ENCODE data around the gene COL4A3. TPM values are rescaled to one million over a fixed set of nuclear protein-coding genes. Genes with fewer than 3 reads are reported as not detected.

Gene COL4A3
- total and polyA plus RNA-seq, 9 donors = under 0.01 to 0.18 (median 0.08) TPM; not detected in 5

DNA sequence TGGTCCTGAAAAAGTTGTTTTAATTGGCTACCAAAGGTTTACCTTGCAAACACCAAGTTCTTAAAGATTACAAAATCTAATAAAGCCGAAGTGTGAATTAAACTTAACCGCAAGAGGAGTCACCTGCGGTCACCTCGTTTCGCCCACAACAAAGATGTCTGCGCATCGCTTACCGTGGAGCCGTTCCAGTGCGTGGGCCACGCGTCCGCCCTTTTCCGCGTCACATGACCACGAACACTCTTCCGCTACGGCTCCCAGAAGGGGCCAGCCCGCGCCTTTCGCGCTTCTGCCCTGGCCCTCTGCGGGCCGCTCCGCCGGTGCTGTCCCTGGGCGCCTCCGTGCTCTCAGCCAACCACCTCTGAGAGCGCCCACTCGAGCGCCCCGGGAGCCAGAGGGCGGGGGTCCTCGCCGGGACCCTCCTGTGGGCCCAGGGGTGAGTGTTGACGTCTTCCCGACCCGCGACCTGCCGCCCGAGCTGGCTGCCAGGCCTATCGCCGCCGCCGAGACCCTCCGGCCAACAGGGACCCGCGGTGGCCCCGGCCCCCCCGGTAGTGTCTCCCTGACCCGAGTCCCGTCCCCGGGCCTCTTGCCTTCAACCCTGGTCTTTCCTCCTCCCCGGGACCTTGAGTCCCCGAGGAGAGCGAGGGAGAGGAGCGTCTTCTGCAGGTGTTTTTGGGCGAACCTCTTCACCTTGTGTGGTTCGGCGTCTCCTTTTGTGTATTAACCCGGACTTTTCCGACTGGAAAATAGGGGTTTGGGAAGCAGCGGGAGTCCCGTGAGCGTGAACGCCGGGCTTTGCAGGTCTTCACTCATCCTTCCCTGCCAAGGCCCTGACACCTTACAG is 160.8 kb downstream of the COL4A3 start, which contains the start of gene MFF:
TSS of gene MFF (plus strand) at position 257 of the 844 bp plus-strand sequence. CDS start 5,415 bp downstream, outside the sequence.
- H3K9me3 ChIP-seq (replicated peaks; ENCODE audit: control insufficient read depth, low read depth, low read length) = no peaks in the 10 kb centered on the region
- DNase-seq = peak; percentile 98
- no peaks in the 10 kb centered on the region for H3K27me3 ChIP-seq (ENCODE audit: control insufficient read depth, insufficient read depth, low read length)
- peaks cover 5% of the 10 kb centered on the region for H3K4me1 ChIP-seq (ENCODE audit: control insufficient read depth, insufficient read depth, low read length)
- no peaks in the 10 kb centered on the region for H3K36me3 ChIP-seq (ENCODE audit: control insufficient read depth, insufficient read depth, low read length)
- H3K27ac ChIP-seq (ENCODE audit: low read length) = peak within 1 kb of the TSS; percentile 81
- WGBS (ENCODE audit: insufficient coverage) = under 1% methylated on average over 57 of the region's 67 CpGs
- H3K4me3 ChIP-seq (ENCODE audit: low read length) = peak within 1 kb of the TSS; percentile 78

DNA sequence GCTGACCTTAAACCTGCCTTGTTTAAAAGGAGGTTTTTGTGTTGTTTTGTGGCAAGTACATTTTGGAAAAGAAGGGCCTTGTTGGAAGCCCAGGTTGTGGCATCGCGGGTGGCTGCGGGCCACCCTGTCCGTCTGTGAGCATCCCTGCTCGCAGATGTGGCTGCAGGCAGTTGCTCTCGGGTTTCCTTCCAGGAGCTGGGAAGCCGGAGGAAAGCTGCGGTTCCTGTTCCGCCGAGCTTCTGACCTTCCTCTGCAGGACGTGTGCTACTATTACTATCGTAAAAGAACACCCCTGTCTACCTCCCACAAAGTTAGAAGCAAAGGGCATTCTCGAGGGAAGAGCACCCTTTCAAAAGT is 161.4 kb downstream of the COL4A3 start:
- no peaks in the 10 kb centered on the region for H3K9me3 ChIP-seq (replicated peaks; ENCODE audit: control insufficient read depth, low read depth, low read length)
- peak; percentile 56 for DNase-seq
- H3K4me3 ChIP-seq (ENCODE audit: low read length) = peak overlapping the region; percentile 78
- no peaks in the 10 kb centered on the region for H3K27me3 ChIP-seq (ENCODE audit: control insufficient read depth, insufficient read depth, low read length)
- H3K27ac ChIP-seq (ENCODE audit: low read length) = peak overlapping the region; percentile 81
- WGBS (ENCODE audit: insufficient coverage) = 0% methylated on average over 8 of the region's 13 CpGs
- H3K4me1 ChIP-seq (ENCODE audit: control insufficient read depth, insufficient read depth, low read length) = peaks cover 5% of the 10 kb centered on the region
- H3K36me3 ChIP-seq (ENCODE audit: control insufficient read depth, insufficient read depth, low read length) = no peaks in the 10 kb centered on the region

- Histone ChIP-seq H3K36me3 (ENCODE audit: control insufficient read depth, insufficient read depth, low read length) (no peaks in the 10 kb centered on the region), H3K27me3 (ENCODE audit: control insufficient read depth, insufficient read depth, low read length) (no peaks in the 10 kb centered on the region), H3K4me3 (ENCODE audit: low read length) (no peak overlapping the region), H3K4me1 (ENCODE audit: control insufficient read depth, insufficient read depth, low read length) (peaks cover 5% of the 10 kb centered on the region), H3K9me3 (replicated peaks; ENCODE audit: control insufficient read depth, low read depth, low read length) (no peaks in the 10 kb centered on the region), H3K27ac (ENCODE audit: low read length) (no peak overlapping the region)
- no peak for DNase-seq
- 85% methylated on average over 3 of the region's 6 CpGs for WGBS (ENCODE audit: insufficient coverage)
Measured at GRCh38 chr2:227326783-227327182, 162.4 kb downstream of the COL4A3 start.

DNA sequence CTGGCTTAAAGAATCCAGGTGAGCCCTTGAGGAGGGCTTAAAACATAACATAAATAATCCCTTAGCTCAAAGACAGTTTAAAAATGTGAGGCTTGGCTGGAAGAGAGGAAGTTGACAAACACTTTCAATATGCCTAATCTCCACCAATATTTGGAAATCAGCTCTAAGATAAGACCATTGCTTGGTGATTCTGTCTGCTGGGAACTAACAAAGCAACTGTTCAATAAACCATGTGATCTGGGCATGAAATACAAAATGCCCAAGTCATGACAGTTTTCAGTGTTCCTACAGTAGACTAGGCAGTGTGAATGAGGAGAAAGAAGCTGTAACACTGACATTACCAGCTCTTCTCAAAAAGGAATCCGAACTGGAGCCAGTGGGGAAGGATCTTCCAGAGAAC is 171.3 kb downstream of the COL4A3 start:
- Histone ChIP-seq H3K4me1 (ENCODE audit: control insufficient read depth, insufficient read depth, low read length) (no peaks in the 10 kb centered on the region), H3K27ac (ENCODE audit: low read length) (no peak overlapping the region), H3K36me3 (ENCODE audit: control insufficient read depth, insufficient read depth, low read length) (peaks cover 30% of the 10 kb centered on the region), H3K9me3 (replicated peaks; ENCODE audit: control insufficient read depth, low read depth, low read length) (no peaks in the 10 kb centered on the region), H3K27me3 (ENCODE audit: control insufficient read depth, insufficient read depth, low read length) (no peaks in the 10 kb centered on the region), H3K4me3 (ENCODE audit: low read length) (no peak overlapping the region)
- DNase-seq = no peak
- no CpG with 5 or more reads among the region's 1 CpG for WGBS (ENCODE audit: insufficient coverage)

- WGBS (ENCODE audit: insufficient coverage) = 100% methylated on average over 1 of the region's 2 CpGs
- H3K27me3 ChIP-seq (ENCODE audit: control insufficient read depth, insufficient read depth, low read length) = no peaks in the 10 kb centered on the region
- no peak for DNase-seq
- H3K4me3 ChIP-seq (ENCODE audit: low read length) = no peak overlapping the region
- H3K27ac ChIP-seq (ENCODE audit: low read length) = no peak overlapping the region
- no peaks in the 10 kb centered on the region for H3K9me3 ChIP-seq (replicated peaks; ENCODE audit: control insufficient read depth, low read depth, low read length)
- no peaks in the 10 kb centered on the region for H3K4me1 ChIP-seq (ENCODE audit: control insufficient read depth, insufficient read depth, low read length)
- H3K36me3 ChIP-seq (ENCODE audit: control insufficient read depth, insufficient read depth, low read length) = peaks cover 30% of the 10 kb centered on the region
Measured at GRCh38 chr2:227337442-227337841, 173.0 kb downstream of the COL4A3 start.

GRCh38 chr2:227339098-227339599 is 174.7 kb downstream of the COL4A3 start:
- Histone ChIP-seq H3K27ac (ENCODE audit: low read length) (no peak overlapping the region), H3K9me3 (replicated peaks; ENCODE audit: control insufficient read depth, low read depth, low read length) (no peaks in the 10 kb centered on the region), H3K36me3 (ENCODE audit: control insufficient read depth, insufficient read depth, low read length) (peaks cover 29% of the 10 kb centered on the region), H3K4me3 (ENCODE audit: low read length) (no peak overlapping the region), H3K27me3 (ENCODE audit: control insufficient read depth, insufficient read depth, low read length) (no peaks in the 10 kb centered on the region), H3K4me1 (ENCODE audit: control insufficient read depth, insufficient read depth, low read length) (no peaks in the 10 kb centered on the region)
- WGBS (ENCODE audit: insufficient coverage) = 100% methylated on average over 1 of the region's 2 CpGs
- no peak for DNase-seq

GRCh38 chr2:227340106-227340505 is 175.7 kb downstream of the COL4A3 start:
- Histone ChIP-seq H3K4me3 (ENCODE audit: low read length) (no peak overlapping the region), H3K4me1 (ENCODE audit: control insufficient read depth, insufficient read depth, low read length) (no peaks in the 10 kb centered on the region), H3K36me3 (ENCODE audit: control insufficient read depth, insufficient read depth, low read length) (peaks cover 21% of the 10 kb centered on the region), H3K27me3 (ENCODE audit: control insufficient read depth, insufficient read depth, low read length) (no peaks in the 10 kb centered on the region), H3K9me3 (replicated peaks; ENCODE audit: control insufficient read depth, low read depth, low read length) (no peaks in the 10 kb centered on the region), H3K27ac (ENCODE audit: low read length) (no peak overlapping the region)
- no CpG with 5 or more reads among the region's 6 CpGs for WGBS (ENCODE audit: insufficient coverage)
- DNase-seq = no peak

- no peak for DNase-seq
- H3K36me3 ChIP-seq (ENCODE audit: control insufficient read depth, insufficient read depth, low read length) = peaks cover 13% of the 10 kb centered on the region
- no CpG with 5 or more reads among the region's 2 CpGs for WGBS (ENCODE audit: insufficient coverage)
- H3K4me1 ChIP-seq (ENCODE audit: control insufficient read depth, insufficient read depth, low read length) = no peaks in the 10 kb centered on the region
- no peak overlapping the region for H3K27ac ChIP-seq (ENCODE audit: low read length)
- no peaks in the 10 kb centered on the region for H3K9me3 ChIP-seq (replicated peaks; ENCODE audit: control insufficient read depth, low read depth, low read length)
- H3K27me3 ChIP-seq (ENCODE audit: control insufficient read depth, insufficient read depth, low read length) = no peaks in the 10 kb centered on the region
- H3K4me3 ChIP-seq (ENCODE audit: low read length) = no peak overlapping the region
Measured at GRCh38 chr2:227341553-227341952, 177.1 kb downstream of the COL4A3 start.

GRCh38 chr2:227344231-227344630 is 179.8 kb downstream of the COL4A3 start:
- Histone ChIP-seq H3K9me3 (replicated peaks; ENCODE audit: control insufficient read depth, low read depth, low read length) (no peaks in the 10 kb centered on the region), H3K4me3 (ENCODE audit: low read length) (no peak overlapping the region), H3K27ac (ENCODE audit: low read length) (no peak overlapping the region), H3K27me3 (ENCODE audit: control insufficient read depth, insufficient read depth, low read length) (no peaks in the 10 kb centered on the region), H3K36me3 (ENCODE audit: control insufficient read depth, insufficient read depth, low read length) (peaks cover 12% of the 10 kb centered on the region), H3K4me1 (ENCODE audit: control insufficient read depth, insufficient read depth, low read length) (no peaks in the 10 kb centered on the region)
- no CpG with 5 or more reads among the region's 2 CpGs for WGBS (ENCODE audit: insufficient coverage)
- no peak for DNase-seq

GRCh38 chr2:227347117-227347516 is 182.7 kb downstream of the COL4A3 start:
- Histone ChIP-seq H3K9me3 (replicated peaks; ENCODE audit: control insufficient read depth, low read depth, low read length) (no peaks in the 10 kb centered on the region), H3K4me3 (ENCODE audit: low read length) (no peak overlapping the region), H3K27ac (ENCODE audit: low read length) (no peak overlapping the region), H3K27me3 (ENCODE audit: control insufficient read depth, insufficient read depth, low read length) (no peaks in the 10 kb centered on the region), H3K36me3 (ENCODE audit: control insufficient read depth, insufficient read depth, low read length) (peaks cover 6% of the 10 kb centered on the region), H3K4me1 (ENCODE audit: control insufficient read depth, insufficient read depth, low read length) (no peaks in the 10 kb centered on the region)
- no peak for DNase-seq
- WGBS (ENCODE audit: insufficient coverage) = 80% methylated on average over 1 of the region's 7 CpGs

Measured in muscle of leg (tissue), 11 donors.